MM.1S (cell line): ENCODE data around the gene CHD6.

Experiments used
- DNase-seq: peaks from one replicate; pipeline ENCODE4 v3.0.0-alpha.2; 2015
- H2AFZ ChIP-seq: fragments of 300-600 bp; sonication (generic); 2 replicates; pipeline ENCODE4 v1.6.0; 2016; ENCODE audit warnings: antibody characterized with exemption, low read length
- H3F3A ChIP-seq: fragments of 300-600 bp; sonication (generic); 2 replicates; pipeline ENCODE4 v1.6.1; 2016; ENCODE audit warnings: mild to moderate bottlenecking, antibody characterized with exemption, low read length, moderate library complexity, mixed read lengths; ENCODE audit not compliant: insufficient read depth
- H3K27ac ChIP-seq: fragments of 300-600 bp; sonication (generic); 2 replicates; pipeline ENCODE4 v1.5.1; 2016; ENCODE audit warnings: mild to moderate bottlenecking, low read length
- H3K27me3 ChIP-seq: fragments of 300-600 bp; sonication (generic); replicated peaks from 2 replicates; pipeline ENCODE4 v1.6.0; 2016; ENCODE audit warnings: low read length; ENCODE audit not compliant: insufficient read depth
- H3K36me3 ChIP-seq: fragments of 300-600 bp; sonication (generic); replicated peaks from 2 replicates; pipeline ENCODE4 v1.6.1; 2016; ENCODE audit warnings: mild to moderate bottlenecking, low read length, mixed read lengths; ENCODE audit not compliant: insufficient read depth
- H3K4me1 ChIP-seq: fragments of 300-600 bp; sonication (generic); 2 replicates; pipeline ENCODE4 v1.6.1; 2016; ENCODE audit warnings: low read length, mixed read lengths
- H3K4me2 ChIP-seq: fragments of 300-600 bp; sonication (generic); 2 replicates; pipeline ENCODE4 v1.6.0; 2016; ENCODE audit warnings: low read depth, low read length
- H3K4me3 ChIP-seq: fragments of 300-600 bp; sonication (generic); 2 replicates; pipeline ENCODE4 v1.5.1; 2016; ENCODE audit warnings: low read length, mixed read lengths
- H3K79me2 ChIP-seq: fragments of 300-600 bp; sonication (generic); 2 replicates; pipeline ENCODE4 v1.6.1; 2016; ENCODE audit warnings: mixed run types, low read length, mixed read lengths
- H3K9ac ChIP-seq: fragments of 300-600 bp; sonication (generic); 2 replicates; pipeline ENCODE4 v1.6.1; 2016; ENCODE audit warnings: low read length, mixed read lengths
- H3K9me2 ChIP-seq: fragments of 300-600 bp; sonication (generic); replicated peaks from 2 replicates; pipeline ENCODE4 v1.6.1; 2016; ENCODE audit warnings: mild to moderate bottlenecking, low read length, mixed read lengths; ENCODE audit not compliant: insufficient read depth
- H3K9me3 ChIP-seq: fragments of 300-600 bp; sonication (generic); replicated peaks from 2 replicates; pipeline ENCODE4 v1.6.1; 2016; ENCODE audit warnings: mild to moderate bottlenecking, low read length, mixed read lengths; ENCODE audit not compliant: insufficient read depth
- H4K20me1 ChIP-seq: fragments of 300-600 bp; sonication (generic); 2 replicates; pipeline ENCODE4 v1.6.1; 2016; ENCODE audit warnings: mild to moderate bottlenecking, low read length, moderate library complexity, mixed read lengths; ENCODE audit not compliant: insufficient read depth
- CTCF ChIP-seq: fragments of 300-600 bp; sonication (generic); IDR thresholded peaks from 2 replicates; pipeline ENCODE4 v1.5.1; 2016; ENCODE audit warnings: antibody characterized with exemption, low read length, mixed read lengths
- EZH2 ChIP-seq: fragments of 300-600 bp; sonication (generic); optimal IDR thresholded peaks from 2 replicates; pipeline ENCODE3; 2017; ENCODE audit warnings: low read depth, mild to moderate bottlenecking, antibody characterized with exemption, low read length, mixed read lengths
- EZH2phosphoT487 ChIP-seq: fragments of 300-600 bp; sonication (generic); IDR thresholded peaks from 2 replicates; pipeline ENCODE4 v1.6.1; 2018; ENCODE audit warnings: antibody characterized with exemption, low read length

CHD6 gene

GRCh38 chr20:41366546-41367392 lies 251.4 kb downstream of the CHD6 start, which contains the start of gene EMILIN3:
Gene EMILIN3, minus strand, starts transcription at chr20:41366818. Its CDS starts 184 bp downstream, at chr20:41366634.
- H3K9ac ChIP-seq = no peak within 1 kb of the TSS
- no peaks in the 10 kb centered on the region for H3F3A ChIP-seq
- no peaks in the 10 kb centered on the region for H3K9me2 ChIP-seq
- no peak within 1 kb of the TSS for H3K4me2 ChIP-seq
- no peak within 1 kb of the TSS for H2AFZ ChIP-seq
- H3K27ac ChIP-seq = no peak within 1 kb of the TSS
- no peaks in the 10 kb centered on the region for H3K36me3 ChIP-seq
- peaks cover 14% of the 10 kb centered on the region for H3K4me1 ChIP-seq
- no peaks in the 10 kb centered on the region for H3K79me2 ChIP-seq
- DNase-seq = no peak
- TF ChIP-seq EZH2 = no peak
- TF ChIP-seq CTCF = no peak
- TF ChIP-seq EZH2phosphoT487 = no peak
- H3K27me3 ChIP-seq = peaks cover 24% of the 10 kb centered on the region
- no peaks in the 10 kb centered on the region for H3K9me3 ChIP-seq
- H4K20me1 ChIP-seq = no peaks in the 10 kb centered on the region
- H3K4me3 ChIP-seq = no peak within 1 kb of the TSS

- DNase-seq = no peak
- no peaks in the 10 kb centered on the region for H3F3A ChIP-seq
- no peaks in the 10 kb centered on the region for H3K9me3 ChIP-seq
- no peak for TF ChIP-seq EZH2
- no peak for TF ChIP-seq CTCF
- TF ChIP-seq EZH2phosphoT487 = no peak
- H3K9me2 ChIP-seq = no peaks in the 10 kb centered on the region
- H3K79me2 ChIP-seq = no peaks in the 10 kb centered on the region
- H4K20me1 ChIP-seq = no peaks in the 10 kb centered on the region
- H2AFZ ChIP-seq = no peak overlapping the region
- no peak overlapping the region for H3K4me2 ChIP-seq
- H3K36me3 ChIP-seq = no peaks in the 10 kb centered on the region
- H3K9ac ChIP-seq = no peak overlapping the region
- peaks cover 14% of the 10 kb centered on the region for H3K4me1 ChIP-seq
- H3K4me3 ChIP-seq = no peak overlapping the region
- no peak overlapping the region for H3K27ac ChIP-seq
- H3K27me3 ChIP-seq = peaks cover 24% of the 10 kb centered on the region
Observed at GRCh38 chr20:41365777-41366545, 252.2 kb downstream of the CHD6 start.

GRCh38 chr20:41364967-41365765 lies 253.0 kb downstream of the CHD6 start:
- Histone ChIP-seq H3K27me3 (peaks cover 24% of the 10 kb centered on the region), H3K4me1 (peaks cover 12% of the 10 kb centered on the region), H3K79me2 (no peaks in the 10 kb centered on the region), H3K4me2 (no peak overlapping the region), H3K9me2 (no peaks in the 10 kb centered on the region), H3K4me3 (no peak overlapping the region), H3K9me3 (no peaks in the 10 kb centered on the region), H4K20me1 (no peaks in the 10 kb centered on the region), H2AFZ (no peak overlapping the region), H3F3A (no peaks in the 10 kb centered on the region), H3K36me3 (no peaks in the 10 kb centered on the region), H3K27ac (no peak overlapping the region), H3K9ac (no peak overlapping the region)
- no peak for DNase-seq
- TF ChIP-seq CTCF (no peak), EZH2phosphoT487 (no peak), EZH2 (no peak)
